ENCODE measurements around the gene DMAC2L.

Gene DMAC2L

GRCh38 chr14:50331596-50331995 lies 19.5 kb downstream of the DMAC2L start:
- no peak for TF ChIP-seq EZH2phosphoT487 (IDR thresholded peaks at IDR 0.05; ENCODE audit: borderline replicate concordance, low read length)
- no peak for TF ChIP-seq CTCF (IDR thresholded peaks at IDR 0.05; ENCODE audit: low read depth, low read length, poor library complexity, severe bottlenecking)

GRCh38 chr14:50333014-50333509 lies 20.9 kb downstream of the DMAC2L start:
- no peak overlapping the region for H3K27ac ChIP-seq (ENCODE audit: low read depth, low read length)
- TF ChIP-seq EZH2phosphoT487 (IDR thresholded peaks at IDR 0.05; ENCODE audit: borderline replicate concordance, low read length) (no peak), CTCF (IDR thresholded peaks at IDR 0.05; ENCODE audit: low read depth, low read length, poor library complexity, severe bottlenecking) (no peak)

More at GRCh38 chr14:50331596-50331995, 19.5 kb downstream of the DMAC2L start:
- H3K4me2 ChIP-seq (ENCODE audit: low read length): no peak overlapping the region
- H3K4me1 ChIP-seq (ENCODE audit: control insufficient read depth, low read length): peaks cover 14% of the 10 kb centered on the region
- H3K9me2 ChIP-seq (replicated peaks; ENCODE audit: control insufficient read depth, low read length): no peaks in the 10 kb centered on the region
- no peaks in the 10 kb centered on the region for H3K27me3 ChIP-seq (ENCODE audit: control insufficient read depth, low read length)
- H3F3A ChIP-seq (ENCODE audit: control insufficient read depth, insufficient read depth): no peaks in the 10 kb centered on the region
- H3K9me3 ChIP-seq (ENCODE audit: control insufficient read depth, insufficient read depth, low read length): no peaks in the 10 kb centered on the region
- H3K4me3 ChIP-seq (ENCODE audit: low read length): no peak overlapping the region
- no peak overlapping the region for H3K27ac ChIP-seq (ENCODE audit: low read depth, low read length)
- H4K20me1 ChIP-seq (ENCODE audit: control insufficient read depth, insufficient read depth, low read depth, low read length): no peaks in the 10 kb centered on the region
- no peaks in the 10 kb centered on the region; the same call in 1 of the 2 replicates for H3K36me3 ChIP-seq (ENCODE audit: control insufficient read depth, low read length)
- no peaks in the 10 kb centered on the region for H3K79me2 ChIP-seq (ENCODE audit: control insufficient read depth, low read length)

GRCh38 chr14:50334211-50334610 lies 22.1 kb downstream of the DMAC2L start:
- H3K9me3 ChIP-seq (ENCODE audit: control insufficient read depth, insufficient read depth, low read length): no peaks in the 10 kb centered on the region
- no peaks in the 10 kb centered on the region for H4K20me1 ChIP-seq (ENCODE audit: control insufficient read depth, insufficient read depth, low read depth, low read length)
- no peaks in the 10 kb centered on the region for H3K79me2 ChIP-seq (ENCODE audit: control insufficient read depth, low read length)
- H3K36me3 ChIP-seq (ENCODE audit: control insufficient read depth, low read length): no peaks in the 10 kb centered on the region
- no peaks in the 10 kb centered on the region for H3F3A ChIP-seq (ENCODE audit: control insufficient read depth, insufficient read depth)
- H3K4me2 ChIP-seq (ENCODE audit: low read length): no peak overlapping the region
- no peaks in the 10 kb centered on the region for H3K27me3 ChIP-seq (ENCODE audit: control insufficient read depth, low read length)
- no peak for TF ChIP-seq EZH2phosphoT487 (IDR thresholded peaks at IDR 0.05; ENCODE audit: borderline replicate concordance, low read length)
- TF ChIP-seq CTCF (IDR thresholded peaks at IDR 0.05; ENCODE audit: low read depth, low read length, poor library complexity, severe bottlenecking): no peak
- no peak overlapping the region for H3K4me3 ChIP-seq (ENCODE audit: low read length)
- no peak overlapping the region for H3K27ac ChIP-seq (ENCODE audit: low read depth, low read length)
- H3K9me2 ChIP-seq (replicated peaks; ENCODE audit: control insufficient read depth, low read length): no peaks in the 10 kb centered on the region
- peaks cover 14% of the 10 kb centered on the region for H3K4me1 ChIP-seq (ENCODE audit: control insufficient read depth, low read length)

More at GRCh38 chr14:50333014-50333509, 20.9 kb downstream of the DMAC2L start:
- Histone ChIP-seq H3K9me2 (replicated peaks; ENCODE audit: control insufficient read depth, low read length) (no peaks in the 10 kb centered on the region), H4K20me1 (ENCODE audit: control insufficient read depth, insufficient read depth, low read depth, low read length) (no peaks in the 10 kb centered on the region), H3K79me2 (ENCODE audit: control insufficient read depth, low read length) (no peaks in the 10 kb centered on the region), H3K4me3 (ENCODE audit: low read length) (no peak overlapping the region), H3F3A (ENCODE audit: control insufficient read depth, insufficient read depth) (no peaks in the 10 kb centered on the region), H3K9me3 (ENCODE audit: control insufficient read depth, insufficient read depth, low read length) (no peaks in the 10 kb centered on the region), H3K36me3 (ENCODE audit: control insufficient read depth, low read length) (no peaks in the 10 kb centered on the region), H3K27me3 (ENCODE audit: control insufficient read depth, low read length) (no peaks in the 10 kb centered on the region), H3K4me1 (ENCODE audit: control insufficient read depth, low read length) (peaks cover 14% of the 10 kb centered on the region), H3K4me2 (ENCODE audit: low read length) (no peak overlapping the region)
